Fibroblast of skin of right biceps (primary cell): Measurements from ENCODE around the gene RSPH6A.
"Not testable (repeated sequence)": the region's sequence is repeated elsewhere in the genome, so short reads cannot be mapped to it uniquely, and the experiment has no call there.

Experiments used
- DNase-seq: peaks from one replicate; pipeline ENCODE4 v3.0.0-alpha.2; 2013

RSPH6A gene

GRCh38 chr19:45799541-45799940 is 15.6 kb downstream of the RSPH6A start:
- DNase-seq: not testable (repeated sequence)

DNA sequence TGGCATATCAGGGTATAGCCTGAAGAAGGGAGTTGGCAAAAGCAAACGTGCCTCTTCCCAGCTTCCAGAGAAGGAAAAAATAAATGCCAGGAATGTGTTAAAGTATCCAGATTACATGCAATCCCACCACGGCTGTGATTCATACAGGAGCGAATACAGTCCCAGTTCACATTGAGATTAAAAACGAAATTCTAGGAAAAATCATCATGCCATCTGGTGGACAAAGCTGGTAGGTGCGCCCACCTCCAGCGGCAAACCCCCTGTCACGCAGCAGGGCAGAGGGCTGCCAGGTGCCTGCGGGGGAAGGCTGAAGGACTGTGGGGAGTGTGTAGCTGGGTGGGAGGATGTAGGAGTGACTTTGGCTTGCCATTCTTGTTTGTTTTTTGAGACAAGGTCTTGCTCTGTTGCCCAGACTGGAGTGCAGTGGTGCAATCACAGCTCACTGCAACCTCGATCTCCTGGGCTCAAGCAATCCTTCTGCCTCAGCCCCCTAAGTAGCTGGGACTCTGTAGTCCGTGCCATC is 16.1 kb downstream of the RSPH6A start:
- DNase-seq: peak; percentile 89

- no peak for DNase-seq
Observed at GRCh38 chr19:45794627-45795026, 20.5 kb downstream of the RSPH6A start.

GRCh38 chr19:45793876-45794275 is 21.2 kb downstream of the RSPH6A start:
- no peak for DNase-seq

- DNase-seq: no peak
Observed at GRCh38 chr19:45793178-45793564, 21.9 kb downstream of the RSPH6A start.

DNA sequence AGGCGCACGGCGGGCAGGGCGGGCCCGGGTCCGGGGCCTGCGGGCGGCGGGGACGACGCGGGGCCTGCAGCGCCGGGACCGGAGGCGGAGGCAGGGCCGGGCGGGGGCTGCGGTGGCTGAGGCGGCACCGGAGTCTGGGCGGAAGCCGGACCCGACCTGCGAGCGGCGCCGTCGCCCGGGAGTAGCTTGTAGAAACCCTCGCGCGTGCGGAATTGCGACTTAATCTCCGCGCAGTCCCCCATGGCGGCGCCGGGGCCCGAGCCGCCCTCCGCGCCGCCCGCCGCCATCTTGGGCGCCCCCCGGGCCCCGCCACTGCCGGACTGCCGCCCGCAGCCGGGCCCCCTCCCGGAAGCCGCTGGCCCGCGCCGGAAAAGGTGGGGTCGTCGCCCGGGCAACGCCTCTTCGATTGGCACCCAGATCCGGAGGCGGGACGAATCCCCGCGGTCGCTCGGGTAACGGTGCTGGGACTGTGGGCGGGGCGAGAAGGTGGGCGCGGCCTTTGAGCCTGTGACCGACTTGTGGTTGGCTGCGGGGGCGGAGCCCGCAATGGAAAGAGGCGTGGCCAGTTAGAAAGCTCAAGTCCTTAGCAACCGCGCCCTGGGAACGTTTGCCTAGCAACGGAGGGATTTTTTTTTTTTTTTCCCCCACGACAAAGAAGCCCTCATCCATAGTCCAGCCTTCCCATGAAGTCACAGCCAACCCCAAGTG is 22.5 kb downstream of the RSPH6A start, which contains the start of gene DMWD:
Gene DMWD, minus strand, starts transcription at position 376 of the 708 bp plus-strand sequence. Its CDS starts 89 bp downstream, at position 287.
- DNase-seq: peak; percentile 98

DNA sequence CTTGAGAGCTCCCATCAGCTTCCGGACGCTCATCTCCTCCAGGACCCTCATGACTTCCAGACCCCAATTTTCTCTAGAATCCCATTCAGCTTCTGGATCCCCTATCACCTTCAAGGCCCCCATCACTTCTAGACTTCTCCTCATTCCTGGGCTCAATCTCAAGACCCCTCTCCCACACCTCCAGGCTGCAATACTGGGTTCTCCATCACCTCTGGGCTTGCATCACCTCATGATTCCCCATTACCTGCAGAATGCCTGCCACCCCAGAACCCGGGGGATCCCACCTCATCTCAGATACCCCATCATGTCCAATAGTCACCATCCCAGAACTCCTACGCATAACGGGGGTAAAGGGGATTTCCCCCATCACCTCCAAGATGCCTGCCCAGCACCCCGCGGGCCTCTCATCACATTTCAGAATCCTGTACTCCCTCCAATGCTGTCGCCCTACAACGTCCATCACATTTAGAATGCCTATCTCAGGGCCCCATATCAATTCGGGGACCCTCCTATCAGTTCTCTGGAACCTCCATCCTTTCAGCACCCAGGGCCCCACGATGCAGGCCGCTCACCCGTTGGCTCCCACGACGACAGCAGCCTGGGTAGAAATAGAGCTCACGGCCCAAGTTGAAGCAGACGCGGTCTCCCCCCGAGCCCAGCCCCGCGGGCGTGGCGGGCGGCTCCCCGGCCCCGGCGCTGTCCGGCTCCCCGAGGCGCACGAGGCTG is 23.2 kb downstream of the RSPH6A start:
- no peak for DNase-seq

DNA sequence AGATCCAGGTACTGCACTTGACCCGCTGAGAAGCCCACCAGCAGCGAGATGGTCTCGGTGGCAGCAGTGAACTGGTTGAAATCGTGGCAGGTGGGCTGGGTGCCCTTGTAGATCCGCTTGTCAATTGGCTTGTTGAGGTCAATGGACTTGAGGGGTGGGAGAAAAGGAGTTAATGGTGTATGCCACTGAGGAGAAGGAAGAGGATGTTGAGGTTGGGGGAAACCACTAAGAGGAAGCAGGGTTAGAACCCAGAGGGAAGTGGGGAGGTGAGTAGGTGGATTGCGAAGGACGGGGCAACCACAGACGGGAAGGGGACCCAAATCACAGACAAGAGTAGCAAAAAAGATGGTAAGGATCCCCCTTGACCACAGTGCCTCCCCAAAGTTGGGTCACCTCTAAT is 24.2 kb downstream of the RSPH6A start:
- no peak for DNase-seq

DNA sequence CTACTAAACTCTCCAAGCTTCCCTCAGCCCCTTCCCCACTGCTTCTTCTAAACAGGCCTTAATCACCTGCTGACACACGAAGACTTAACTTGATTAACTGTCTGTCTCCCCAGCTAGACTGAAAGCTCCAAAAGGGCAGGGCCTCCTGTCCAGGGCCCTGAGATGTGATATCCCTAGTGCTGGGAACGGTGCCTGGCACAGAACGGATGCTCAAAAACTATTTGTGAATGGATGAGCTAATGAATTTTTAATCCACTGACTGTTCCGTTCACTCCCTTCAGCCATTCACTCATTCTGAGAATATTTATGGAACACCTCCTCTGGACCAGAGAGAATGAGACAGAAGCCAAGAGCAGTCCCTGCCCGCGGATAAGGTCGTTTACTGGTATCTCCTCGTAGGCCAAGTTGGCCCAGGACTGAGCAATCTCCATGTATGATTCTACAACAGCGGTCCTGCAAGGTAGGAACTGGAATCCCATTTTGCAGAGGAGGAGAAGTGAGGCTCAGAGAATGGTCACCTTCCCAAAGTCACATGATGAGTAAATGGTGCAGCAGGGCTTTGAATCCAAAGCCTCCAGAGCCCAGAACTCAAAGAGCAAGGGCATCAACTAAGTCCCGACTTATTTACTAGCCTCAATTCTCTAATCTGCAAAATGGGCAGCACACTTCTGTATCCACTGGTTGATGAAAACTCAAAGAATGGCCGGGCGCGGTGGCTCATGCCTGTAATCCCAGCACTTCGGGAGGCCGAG is 25.9 kb downstream of the RSPH6A start:
- DNase-seq: no peak

- no peak for DNase-seq
Observed at GRCh38 chr19:45786533-45786894, 28.6 kb downstream of the RSPH6A start.

DNA sequence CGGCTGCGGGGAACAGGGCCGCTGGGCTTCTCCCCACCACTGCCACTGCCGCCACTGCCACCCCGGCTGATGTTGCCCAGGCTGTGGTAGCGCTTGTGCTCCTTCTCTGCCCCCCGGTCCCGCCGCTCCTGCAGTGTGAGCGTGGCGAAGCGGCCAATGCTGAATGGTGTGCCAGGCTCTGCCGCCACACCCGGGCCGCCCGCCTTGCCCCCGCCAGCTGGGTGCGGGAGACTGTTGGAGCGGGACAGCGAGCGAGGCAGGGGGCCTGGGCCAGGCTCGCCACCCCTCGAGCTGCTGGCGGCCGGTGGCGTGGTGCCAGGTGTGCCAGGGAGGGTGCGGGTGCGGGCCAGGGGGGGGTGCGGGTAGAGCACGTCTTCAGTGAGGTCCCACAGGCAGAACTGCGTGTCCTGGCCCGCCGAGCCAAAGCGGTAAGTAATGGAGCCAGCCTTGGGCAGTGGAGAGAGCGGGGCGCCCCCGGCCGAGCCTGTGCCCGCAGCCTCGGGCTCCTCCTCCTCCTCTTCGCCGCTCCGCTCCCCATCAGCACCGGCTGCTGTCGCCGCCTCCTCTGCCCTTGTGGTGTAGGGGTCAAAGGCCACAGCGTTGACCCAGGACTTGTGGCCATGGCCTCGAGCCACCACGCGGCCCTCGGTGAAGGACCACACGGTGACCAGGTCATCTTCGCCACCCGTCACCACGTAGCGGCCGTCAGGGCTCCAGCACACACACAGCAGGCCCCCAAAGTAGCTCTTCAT is 29.2 kb downstream of the RSPH6A start:
- DNase-seq: no peak

DNA sequence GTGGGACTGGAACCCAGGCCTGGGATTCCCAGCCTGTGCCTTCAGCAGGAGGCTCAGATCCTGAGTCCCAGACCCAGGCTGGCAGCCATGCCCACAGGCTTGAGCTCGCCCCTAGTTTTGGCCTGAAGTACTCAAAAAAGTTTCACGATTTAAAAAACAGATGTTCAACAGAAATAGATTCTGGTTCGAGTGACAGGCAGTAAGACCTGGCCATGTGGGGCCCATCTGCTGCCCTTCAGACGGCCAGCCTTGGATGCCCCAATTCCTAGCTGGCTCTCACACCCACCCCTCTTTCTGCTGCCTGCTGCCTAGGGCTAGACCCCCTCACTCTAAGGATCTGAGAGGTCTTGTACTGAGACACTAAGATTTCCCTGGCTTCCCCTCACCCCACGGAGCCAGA is 30.0 kb downstream of the RSPH6A start:
- no peak for DNase-seq

GRCh38 chr19:45784096-45784495 is 31.0 kb downstream of the RSPH6A start:
- DNase-seq: no peak

- peak; percentile 59 for DNase-seq
Observed at GRCh38 chr19:45782820-45783785, 32.0 kb downstream of the RSPH6A start.

GRCh38 chr19:45782162-45782691 is 32.9 kb downstream of the RSPH6A start, which contains the start of gene DMPK:
TSS of gene DMPK (minus strand) at chr19:45782490. CDS start at chr19:45782352, 138 bp downstream.
- no peak for DNase-seq

GRCh38 chr19:45781214-45782161 is 33.6 kb downstream of the RSPH6A start:
- no peak for DNase-seq

- DNase-seq: no peak
Observed at GRCh38 chr19:45780448-45781213, 34.5 kb downstream of the RSPH6A start.

DNA sequence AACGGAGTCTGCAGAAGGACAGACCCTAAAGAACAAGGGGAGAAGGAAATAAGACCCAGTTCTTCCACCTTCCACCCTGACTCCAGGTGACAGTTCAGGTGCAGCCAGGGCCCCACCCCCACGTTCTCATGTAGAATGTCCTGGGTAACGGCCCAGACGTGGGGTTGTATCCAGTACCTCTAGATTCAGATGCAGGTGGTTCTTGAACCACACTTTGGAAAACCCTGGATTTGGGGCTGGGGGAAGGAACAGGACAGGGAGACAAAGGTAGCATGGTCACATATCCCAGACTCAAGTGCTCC is 35.0 kb downstream of the RSPH6A start:
- DNase-seq: no peak
